ENCODE data around the gene DYNLT2.

DNA sequence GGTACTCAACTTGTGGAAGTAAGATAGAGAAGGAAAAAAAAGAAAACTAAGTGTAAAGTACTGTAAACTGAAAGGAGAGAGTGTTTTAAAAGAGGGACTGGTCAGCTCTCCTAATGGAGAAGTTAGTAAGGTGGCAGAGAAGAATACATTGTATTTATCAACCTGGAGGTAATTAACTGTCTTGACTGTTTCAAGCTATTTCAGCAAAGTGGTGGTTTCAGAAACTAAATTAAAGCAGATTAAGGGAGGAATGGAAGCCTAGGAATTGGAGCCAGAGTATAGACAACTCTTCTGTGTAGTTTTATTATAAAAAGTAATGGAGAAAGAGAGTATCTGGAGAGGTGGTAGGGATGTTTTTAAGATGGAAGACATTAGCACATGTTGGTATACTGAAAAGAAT lies 24.4 kb downstream of the DYNLT2 start:
- TF ChIP-seq, protein P1, sequence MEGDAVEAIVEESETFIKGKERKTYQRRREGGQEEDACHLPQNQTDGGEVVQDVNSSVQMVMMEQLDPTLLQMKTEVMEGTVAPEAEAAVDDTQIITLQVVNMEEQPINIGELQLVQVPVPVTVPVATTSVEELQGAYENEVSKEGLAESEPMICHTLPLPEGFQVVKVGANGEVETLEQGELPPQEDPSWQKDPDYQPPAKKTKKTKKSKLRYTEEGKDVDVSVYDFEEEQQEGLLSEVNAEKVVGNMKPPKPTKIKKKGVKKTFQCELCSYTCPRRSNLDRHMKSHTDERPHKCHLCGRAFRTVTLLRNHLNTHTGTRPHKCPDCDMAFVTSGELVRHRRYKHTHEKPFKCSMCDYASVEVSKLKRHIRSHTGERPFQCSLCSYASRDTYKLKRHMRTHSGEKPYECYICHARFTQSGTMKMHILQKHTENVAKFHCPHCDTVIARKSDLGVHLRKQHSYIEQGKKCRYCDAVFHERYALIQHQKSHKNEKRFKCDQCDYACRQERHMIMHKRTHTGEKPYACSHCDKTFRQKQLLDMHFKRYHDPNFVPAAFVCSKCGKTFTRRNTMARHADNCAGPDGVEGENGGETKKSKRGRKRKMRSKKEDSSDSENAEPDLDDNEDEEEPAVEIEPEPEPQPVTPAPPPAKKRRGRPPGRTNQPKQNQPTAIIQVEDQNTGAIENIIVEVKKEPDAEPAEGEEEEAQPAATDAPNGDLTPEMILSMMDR (IDR thresholded peaks at IDR 0.05): no peak
- no peak for TF ChIP-seq POLR2AphosphoS5 (IDR thresholded peaks at IDR 0.05; ENCODE audit: low read depth, low read length)
- TF ChIP-seq, protein P2, sequence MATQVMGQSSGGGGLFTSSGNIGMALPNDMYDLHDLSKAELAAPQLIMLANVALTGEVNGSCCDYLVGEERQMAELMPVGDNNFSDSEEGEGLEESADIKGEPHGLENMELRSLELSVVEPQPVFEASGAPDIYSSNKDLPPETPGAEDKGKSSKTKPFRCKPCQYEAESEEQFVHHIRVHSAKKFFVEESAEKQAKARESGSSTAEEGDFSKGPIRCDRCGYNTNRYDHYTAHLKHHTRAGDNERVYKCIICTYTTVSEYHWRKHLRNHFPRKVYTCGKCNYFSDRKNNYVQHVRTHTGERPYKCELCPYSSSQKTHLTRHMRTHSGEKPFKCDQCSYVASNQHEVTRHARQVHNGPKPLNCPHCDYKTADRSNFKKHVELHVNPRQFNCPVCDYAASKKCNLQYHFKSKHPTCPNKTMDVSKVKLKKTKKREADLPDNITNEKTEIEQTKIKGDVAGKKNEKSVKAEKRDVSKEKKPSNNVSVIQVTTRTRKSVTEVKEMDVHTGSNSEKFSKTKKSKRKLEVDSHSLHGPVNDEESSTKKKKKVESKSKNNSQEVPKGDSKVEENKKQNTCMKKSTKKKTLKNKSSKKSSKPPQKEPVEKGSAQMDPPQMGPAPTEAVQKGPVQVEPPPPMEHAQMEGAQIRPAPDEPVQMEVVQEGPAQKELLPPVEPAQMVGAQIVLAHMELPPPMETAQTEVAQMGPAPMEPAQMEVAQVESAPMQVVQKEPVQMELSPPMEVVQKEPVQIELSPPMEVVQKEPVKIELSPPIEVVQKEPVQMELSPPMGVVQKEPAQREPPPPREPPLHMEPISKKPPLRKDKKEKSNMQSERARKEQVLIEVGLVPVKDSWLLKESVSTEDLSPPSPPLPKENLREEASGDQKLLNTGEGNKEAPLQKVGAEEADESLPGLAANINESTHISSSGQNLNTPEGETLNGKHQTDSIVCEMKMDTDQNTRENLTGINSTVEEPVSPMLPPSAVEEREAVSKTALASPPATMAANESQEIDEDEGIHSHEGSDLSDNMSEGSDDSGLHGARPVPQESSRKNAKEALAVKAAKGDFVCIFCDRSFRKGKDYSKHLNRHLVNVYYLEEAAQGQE (IDR thresholded peaks at IDR 0.05; ENCODE audit: insufficient read depth in 1 of 2, low read depth in 2 of 2, low read length in 1 of 2): no peak
- no peak for TF ChIP-seq SIN3A (IDR thresholded peaks at IDR 0.05; ENCODE audit: borderline replicate concordance, insufficient read depth, low read depth, low read length)
- no peak for TF ChIP-seq TCF7L2 (IDR thresholded peaks at IDR 0.05; ENCODE audit: low read depth, low read length)

Data from Panc1 (cell line).